HG02642 (cell line): ENCODE data around the gene TLR6.

Experiments used
- ATAC-seq: cut with Tn5 transposase; IDR thresholded peaks from one replicate; pipeline ENCODE4 v1.9.1; 2021; ENCODE audit warnings: mild to moderate bottlenecking; ENCODE audit not compliant: unreplicated experiment, poor library complexity

Gene TLR6

GRCh38 chr4:38869511-38869910, 12.9 kb upstream of the TLR6 start:
- no peak for ATAC-seq

- ATAC-seq: no peak
These were observed 11.7 kb upstream of the TLR6 start for GRCh38 chr4:38868059-38868960.

GRCh38 chr4:38867478-38868058, 11.0 kb upstream of the TLR6 start, which contains the start of gene FAM114A1:
Gene FAM114A1, plus strand, starts transcription at chr4:38867806. Its CDS starts 10,273 bp downstream, at chr4:38878079.
- peak; percentile 97 for ATAC-seq

- no peak for ATAC-seq
These were observed 10.4 kb upstream of the TLR6 start for GRCh38 chr4:38866973-38867477.

GRCh38 chr4:38865445-38865844, 8.8 kb upstream of the TLR6 start:
- no peak for ATAC-seq

- no peak for ATAC-seq
These were observed 5.2 kb upstream of the TLR6 start for GRCh38 chr4:38861791-38862190.

GRCh38 chr4:38860788-38861424, 4.3 kb upstream of the TLR6 start:
- ATAC-seq: peak; percentile 51

- ATAC-seq: no peak
These were observed 2.9 kb upstream of the TLR6 start for GRCh38 chr4:38859501-38859900.

GRCh38 chr4:38858097-38858420, 1.4 kb upstream of the TLR6 start:
- ATAC-seq: no peak

GRCh38 chr4:38857354-38858096, 908 bp upstream of the TLR6 start:
- peak; percentile 60 for ATAC-seq

- ATAC-seq: no peak
These were observed 571 bp downstream of the TLR6 start for GRCh38 chr4:38856046-38856445.

- no peak for ATAC-seq
These were observed 1.2 kb downstream of the TLR6 start for GRCh38 chr4:38855466-38855865.

GRCh38 chr4:38846015-38846414, 10.6 kb downstream of the TLR6 start:
- no peak for ATAC-seq

GRCh38 chr4:38842994-38843393, 13.6 kb downstream of the TLR6 start:
- no peak for ATAC-seq

- no peak for ATAC-seq
These were observed 18.8 kb downstream of the TLR6 start for GRCh38 chr4:38837849-38838248.

GRCh38 chr4:38837334-38837733, 19.3 kb downstream of the TLR6 start:
- no peak for ATAC-seq

- no peak for ATAC-seq
These were observed 22.0 kb downstream of the TLR6 start for GRCh38 chr4:38834570-38834969.

- no peak for ATAC-seq
These were observed 23.7 kb downstream of the TLR6 start for GRCh38 chr4:38832624-38833528.

GRCh38 chr4:38832206-38832605, 24.4 kb downstream of the TLR6 start:
- ATAC-seq: no peak
